Activated naive CD4-positive, alpha-beta T cell treated with anti-CD3 and anti-CD28 coated beads, Interleukin-2, amount 50 U/mL, for 16 hours (primary cell): ENCODE measurements around the gene ERAP2.

Source experiments
- DNase-seq: peaks from one replicate; pipeline ENCODE4 v3.0.0-alpha.2; 2020

ERAP2 gene

DNA sequence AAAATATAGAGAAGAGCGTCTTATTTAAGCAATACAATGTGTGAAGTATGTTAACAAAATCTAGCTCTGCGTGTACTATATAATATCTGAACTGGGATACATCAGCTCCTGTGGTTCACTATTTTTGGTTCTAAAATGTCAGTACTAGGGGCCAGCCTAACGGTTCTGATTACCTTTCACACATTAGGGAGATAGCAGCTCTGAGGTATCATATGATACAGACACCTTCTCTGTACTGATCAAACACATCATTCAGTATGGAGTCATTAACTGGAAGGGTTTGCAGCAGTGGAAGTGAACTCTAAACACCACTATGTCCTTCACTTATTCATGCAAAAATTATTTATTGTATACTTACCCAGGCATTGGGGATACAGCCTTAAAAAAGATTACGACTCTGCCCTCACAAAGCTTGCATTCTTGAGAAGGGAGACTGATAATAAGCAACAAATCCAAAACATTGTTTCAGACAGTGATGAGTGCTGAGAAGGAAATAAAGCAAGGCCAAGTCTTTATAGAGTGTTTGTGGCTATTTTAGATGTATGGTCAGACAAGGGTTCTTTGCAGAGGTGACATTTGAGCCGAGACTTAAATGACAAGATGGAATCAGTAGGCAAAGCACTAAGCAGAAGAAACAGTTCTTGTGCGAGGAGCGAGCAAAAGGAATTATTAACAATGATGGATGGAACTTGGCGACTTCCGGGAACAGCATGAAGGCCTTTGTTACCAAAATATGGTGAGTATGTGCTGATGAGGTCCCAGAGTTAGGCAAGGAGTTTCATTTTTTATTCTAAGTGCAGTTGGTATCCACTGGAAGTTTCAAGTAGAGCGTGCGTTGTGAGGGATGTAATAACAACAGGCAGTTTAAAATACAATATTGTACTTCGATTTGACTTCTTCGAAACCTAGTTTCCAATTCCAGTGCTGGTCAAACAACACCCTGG lies 57.7 kb downstream of the ERAP2 start:
- DNase-seq: no peak

DNA sequence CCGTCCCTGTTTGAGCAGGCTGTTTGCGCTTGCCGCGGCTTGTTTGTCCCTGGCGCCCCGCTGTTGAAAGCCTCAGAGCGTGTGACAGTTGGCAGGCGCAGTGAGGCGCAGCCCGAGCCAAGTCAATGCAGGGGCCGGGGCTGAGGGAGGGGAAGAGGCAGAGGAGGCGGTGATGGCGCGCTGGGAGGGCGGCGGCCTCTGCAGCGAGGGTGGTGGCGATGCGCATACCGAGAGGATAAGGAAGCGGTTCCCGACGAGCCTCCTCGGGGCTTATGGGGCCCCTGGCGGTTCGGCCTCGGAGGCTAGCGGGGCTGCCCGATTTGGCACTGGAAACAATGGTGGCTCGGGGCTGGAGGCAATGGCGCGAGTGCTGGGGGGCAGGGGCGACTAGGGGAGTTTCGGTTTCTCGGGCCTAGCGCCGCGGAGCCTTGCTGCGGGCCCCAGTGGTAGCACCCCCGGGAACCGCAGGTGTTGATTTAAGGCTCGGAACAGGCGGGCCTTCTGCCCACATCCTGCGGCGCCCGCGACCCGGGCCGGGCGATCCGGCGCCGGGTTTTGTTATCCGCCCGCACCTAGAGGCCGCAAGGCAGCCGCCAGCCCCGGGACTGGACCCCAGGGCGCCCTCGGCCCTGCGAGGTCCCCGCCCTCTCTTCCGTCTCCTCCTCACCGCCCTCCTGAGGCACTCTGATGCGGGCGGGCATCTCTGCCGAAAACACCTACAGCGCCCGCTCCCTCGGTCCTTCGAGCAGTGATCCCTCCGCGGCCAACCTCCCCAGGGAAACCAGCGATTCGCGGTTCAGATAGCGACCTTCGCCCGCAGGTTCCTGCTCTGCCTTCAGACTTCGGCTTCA lies 58.6 kb downstream of the ERAP2 start:
- peak; percentile 90 for DNase-seq

DNA sequence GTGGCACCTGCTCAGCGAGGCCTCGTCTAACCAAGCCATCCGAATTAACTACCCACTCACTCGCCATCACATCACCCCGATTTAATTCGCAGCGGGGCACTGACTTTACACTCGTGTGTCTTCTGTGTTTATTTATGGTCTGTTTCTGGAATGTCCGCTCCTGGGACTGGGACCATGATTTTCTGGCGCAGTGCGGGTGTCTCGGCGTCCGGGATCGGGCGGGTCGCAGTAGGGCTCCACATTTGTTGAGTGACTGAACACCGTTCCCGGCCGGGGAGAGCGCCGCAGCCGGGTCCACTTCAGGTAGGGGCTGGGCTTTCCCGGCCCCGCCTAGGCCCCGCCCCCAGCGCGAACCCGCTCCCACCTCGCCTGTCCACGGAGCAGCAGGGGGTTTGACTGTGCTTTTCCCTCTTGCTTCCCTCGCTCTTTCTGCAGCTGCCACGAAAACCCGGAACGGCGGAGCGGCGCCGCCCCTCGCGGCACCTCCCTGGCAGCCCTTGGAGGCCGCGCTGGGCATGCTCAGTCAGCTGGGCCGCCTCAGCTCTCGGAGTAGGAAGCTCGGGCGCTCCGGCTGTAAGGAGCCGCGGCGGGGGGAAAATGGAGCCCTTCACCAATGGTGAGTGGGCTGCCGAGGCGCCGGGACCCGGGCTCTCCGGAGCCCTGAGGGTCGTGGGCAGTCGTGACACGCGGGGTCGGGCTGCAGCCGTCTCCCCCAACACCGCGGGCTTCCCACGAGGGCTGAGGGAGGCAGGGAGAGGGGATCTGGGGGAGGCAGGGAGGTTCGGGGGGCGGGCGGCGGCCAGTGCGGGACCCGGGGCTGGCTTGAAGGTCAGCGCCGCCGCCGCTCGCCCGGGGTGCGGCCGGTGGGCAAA lies 59.5 kb downstream of the ERAP2 start, which contains the start of gene LNPEP:
Gene LNPEP, plus strand, starts transcription at position 522 of the 872 bp plus-strand sequence. Its CDS starts 76 bp downstream, at position 598.
- peak; percentile 94 for DNase-seq

DNA sequence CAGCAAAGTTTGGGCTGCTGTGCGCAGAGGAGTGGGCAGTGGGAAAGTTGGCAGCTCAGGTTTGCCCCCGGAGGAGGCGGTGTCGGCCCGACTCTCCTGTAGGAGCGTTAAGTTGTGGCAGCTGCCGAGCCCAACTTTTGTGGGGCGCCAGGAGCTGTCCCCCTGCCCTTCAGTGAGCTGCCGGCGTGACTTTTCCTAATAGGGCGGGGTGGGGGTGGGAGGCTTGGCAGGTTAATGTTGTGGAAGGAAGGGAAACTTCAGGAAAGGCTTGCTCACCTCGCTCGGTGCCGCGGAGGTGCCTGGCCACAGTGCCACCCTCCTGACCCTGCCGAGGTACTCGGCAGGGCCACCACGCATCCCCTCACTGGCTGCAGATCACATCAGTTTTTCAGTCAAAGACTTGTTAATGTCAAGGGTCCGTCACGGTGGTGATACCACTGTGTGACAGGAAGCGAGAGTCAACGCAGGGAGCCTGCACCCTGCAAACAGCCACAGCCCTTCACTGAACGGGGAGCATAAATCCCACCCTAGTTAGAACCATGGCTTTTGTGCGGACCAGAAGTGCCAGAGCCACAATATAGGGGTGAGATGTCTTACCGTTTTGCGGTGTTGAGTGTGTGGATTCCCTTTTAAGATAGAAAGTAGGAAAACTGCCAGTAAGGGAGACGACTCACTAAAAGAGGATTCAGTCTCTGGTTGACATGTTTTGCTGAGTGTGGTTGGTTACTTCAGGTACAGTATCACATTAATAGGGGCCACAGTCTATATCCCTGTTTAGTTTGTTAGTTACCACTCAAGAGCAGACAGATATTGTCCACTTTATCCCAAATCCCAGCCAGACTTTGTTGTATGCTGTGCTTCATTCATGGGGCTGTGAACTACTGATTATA lies 60.4 kb downstream of the ERAP2 start:
- DNase-seq: peak; percentile 51

DNA sequence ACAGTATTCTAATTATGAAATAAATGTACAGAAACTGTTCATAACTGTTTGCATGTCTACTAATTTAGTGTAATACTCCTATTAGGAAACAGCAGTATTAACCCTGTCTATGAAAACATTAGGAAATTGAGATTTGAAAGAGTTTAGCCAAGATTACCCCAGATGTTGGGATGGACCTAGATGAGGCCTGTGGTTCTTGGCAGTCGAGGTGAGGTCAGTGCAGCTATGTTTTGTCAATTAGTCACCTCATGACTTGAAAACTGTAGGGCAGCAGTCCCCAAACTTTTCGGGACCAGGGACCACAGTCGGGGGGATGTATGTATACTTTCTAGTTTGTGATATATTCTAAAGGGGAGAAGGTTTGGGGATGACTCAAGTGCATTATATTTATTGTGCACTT lies 64.3 kb downstream of the ERAP2 start:
- no peak for DNase-seq

DNA sequence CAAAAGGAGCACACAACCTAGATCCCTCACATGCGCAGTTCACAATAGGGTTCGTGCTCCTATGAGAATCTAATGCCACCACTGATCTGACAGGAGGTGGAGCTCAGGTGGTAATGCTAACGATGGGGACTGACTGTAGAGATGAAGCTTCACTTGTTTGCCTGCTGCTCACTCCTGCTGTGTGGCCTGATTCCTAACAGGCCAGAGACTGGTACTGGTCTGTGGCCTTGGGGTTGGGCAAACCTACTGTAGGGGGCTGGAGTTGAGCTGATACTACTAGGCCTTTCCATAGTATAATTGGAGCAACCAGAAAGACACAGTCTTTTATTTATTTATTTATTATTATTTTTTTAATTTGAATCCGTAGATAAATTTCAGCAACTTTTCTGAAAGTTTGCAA lies 64.8 kb downstream of the ERAP2 start:
- no peak for DNase-seq

DNA sequence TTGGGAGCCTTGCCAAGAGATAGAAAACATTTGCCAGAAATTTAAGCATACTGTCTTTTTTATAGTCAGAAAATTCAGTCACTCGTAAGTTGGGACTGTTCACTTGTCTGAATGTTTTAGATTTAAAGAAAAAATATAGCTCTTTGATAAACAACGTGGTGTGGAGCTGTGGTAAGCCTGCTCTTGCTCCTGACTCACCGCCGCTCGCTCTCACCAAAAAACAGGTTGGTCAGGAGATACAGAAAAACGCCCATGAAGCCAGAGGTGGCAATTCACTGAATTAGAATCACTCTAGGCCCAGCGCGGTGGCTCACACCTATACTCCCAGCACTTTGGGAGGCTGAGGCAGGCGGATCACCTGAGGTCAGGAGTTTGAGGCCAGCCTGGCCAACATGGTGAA lies 65.8 kb downstream of the ERAP2 start:
- DNase-seq: no peak

DNA sequence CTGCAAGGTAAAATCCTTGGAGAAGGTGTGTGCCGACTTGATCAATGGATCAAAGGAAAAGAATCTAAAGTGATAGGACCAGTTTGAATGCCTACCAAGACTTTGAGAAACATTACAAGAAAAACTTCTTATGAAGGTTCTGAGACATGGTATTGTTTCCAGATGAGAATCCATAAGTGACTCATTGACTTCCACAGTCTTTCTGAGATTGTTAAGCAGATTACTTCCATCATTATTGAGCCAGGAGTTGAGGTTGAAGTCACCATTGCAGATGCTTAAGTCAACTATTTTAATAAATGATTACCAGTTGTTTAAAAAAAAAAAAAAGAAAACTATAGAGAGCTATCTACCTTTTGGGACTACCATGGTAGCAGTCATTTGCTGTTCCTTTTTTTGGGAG lies 66.6 kb downstream of the ERAP2 start:
- no peak for DNase-seq

DNA sequence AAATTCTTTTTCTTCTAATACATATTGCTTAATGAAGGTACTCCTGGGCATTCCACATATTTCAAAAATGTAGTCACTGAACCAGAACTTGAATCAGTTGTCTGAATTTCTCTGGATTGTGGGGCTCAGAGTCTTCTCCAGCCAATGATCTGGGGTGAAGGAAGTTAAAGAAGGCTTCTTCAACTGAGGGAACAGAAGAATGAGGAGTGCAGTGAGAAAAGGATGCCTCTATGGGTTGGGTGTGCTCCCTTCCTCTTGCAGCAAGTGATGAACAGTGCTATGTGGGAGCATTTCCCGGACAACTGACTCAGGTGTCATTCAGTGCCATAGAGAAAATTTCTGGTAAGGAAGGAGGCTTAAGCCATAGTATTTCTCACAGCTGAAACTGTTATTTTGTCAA lies 67.5 kb downstream of the ERAP2 start:
- DNase-seq: no peak

DNA sequence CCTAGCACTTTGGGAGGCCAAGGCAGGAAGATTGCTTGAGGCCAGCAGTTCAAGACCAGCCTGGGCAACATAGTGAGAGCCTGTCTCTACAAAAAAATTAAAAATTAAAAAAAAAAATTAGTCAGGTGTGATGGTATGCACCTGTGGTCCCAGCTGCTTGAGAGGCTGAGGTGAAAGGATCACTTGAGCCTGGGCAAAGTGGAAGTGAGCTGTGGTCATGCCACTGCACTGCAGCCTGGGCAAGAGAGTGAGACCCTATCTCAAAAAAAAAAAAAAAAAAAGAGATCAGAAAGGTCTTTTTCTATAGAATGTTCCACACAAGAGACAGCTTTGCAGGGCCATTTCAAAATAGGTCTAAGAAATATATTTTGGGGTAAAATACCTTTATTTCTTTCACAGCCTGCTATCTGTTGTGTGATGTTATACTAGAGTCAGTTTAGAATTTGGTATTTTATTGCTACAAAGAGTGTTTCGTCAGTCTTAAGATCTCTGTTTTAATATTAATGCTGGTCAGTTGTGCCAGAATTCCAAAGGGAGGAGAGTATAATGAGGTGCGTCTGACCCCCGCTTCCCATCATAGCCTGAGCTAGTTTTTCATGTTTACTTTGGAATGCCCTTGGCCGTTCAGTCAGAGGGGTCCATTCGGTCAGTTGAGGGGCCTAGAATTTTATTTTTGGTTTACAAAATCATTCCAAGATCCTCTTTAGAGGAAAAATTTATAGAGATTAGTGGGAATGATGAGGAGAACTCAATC lies 69.0 kb downstream of the ERAP2 start:
- DNase-seq: no peak

DNA sequence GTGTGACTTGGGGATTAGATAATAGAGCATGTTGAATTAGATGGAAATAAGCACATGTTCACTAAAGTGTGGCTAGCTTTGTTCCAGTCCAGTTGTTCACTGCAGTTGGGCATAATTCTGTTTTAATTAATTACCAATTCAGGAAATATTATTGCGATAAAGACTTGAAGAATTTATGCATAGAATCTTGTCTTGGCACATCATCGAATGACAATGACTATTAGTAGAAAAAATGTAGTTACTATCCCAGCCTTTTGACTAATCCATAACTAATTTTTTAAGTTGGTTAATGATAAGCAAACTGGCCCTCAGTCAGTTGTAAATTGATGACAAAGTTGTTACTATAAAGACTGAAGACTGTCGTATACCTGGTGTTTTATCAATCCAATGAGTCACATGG lies 70.1 kb downstream of the ERAP2 start:
- DNase-seq: no peak

DNA sequence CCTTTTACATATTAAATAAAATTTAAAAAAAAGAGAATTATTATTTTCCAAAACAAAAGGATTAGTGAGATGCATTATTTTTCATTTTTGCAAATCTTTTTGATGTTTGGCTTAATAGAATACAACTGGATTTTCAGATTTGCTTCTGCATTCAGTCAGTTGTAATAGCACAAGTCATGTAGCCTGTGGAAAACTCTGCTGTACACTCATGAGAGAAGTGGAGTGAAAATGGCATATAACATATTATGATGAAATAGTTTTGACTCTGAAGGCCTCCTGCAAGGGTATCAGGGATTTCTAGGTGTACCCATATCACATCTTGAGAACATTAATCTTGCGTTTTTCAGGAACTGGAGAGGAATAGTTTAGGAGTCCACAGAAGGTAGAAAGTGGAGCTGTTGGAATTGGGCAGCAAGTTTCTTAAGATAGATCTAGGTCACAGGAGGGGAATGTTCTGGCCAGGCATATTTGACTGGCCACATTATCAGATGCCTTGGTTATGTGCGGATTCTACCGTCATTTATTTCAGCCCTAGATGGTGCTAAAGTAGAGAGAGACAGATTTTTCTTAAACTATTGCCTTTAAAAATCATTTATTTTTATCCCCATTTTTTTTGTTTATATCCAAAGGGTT lies 75.9 kb downstream of the ERAP2 start:
- no peak for DNase-seq

DNA sequence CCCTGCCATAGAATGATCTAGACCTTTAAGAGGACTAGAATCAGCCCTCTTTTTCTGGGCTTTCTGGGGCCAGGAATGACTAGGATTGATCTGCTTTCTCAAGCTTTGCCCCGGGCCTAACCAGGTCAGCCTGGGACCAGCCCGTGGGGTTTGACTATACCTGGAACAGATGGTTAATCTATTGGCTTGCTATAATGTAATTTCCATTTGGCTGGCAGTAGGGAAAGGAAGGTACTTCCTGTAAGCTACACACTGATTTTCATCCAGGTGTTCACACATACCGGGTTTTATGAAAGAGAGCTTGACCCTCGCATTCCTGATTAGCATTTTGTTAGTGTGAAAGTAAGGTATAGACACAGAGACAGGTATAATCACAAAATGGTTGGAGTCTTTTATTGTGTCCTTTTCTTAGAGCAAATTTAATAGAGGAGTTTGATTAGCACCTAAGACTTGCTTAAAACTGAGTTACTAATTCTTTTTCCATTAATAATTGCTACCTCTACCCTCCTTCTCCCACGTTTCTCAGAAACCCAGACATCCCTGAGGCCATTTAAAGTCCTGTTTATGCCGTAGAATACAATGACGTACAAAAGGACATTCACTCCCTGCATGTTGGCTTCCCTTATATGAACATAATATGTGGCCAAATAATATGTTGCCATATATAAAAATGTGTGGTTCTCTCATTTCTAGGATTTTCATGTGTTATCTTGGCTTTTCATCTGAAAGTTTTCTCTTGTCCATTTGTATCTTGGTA lies 76.9 kb downstream of the ERAP2 start:
- no peak for DNase-seq

DNA sequence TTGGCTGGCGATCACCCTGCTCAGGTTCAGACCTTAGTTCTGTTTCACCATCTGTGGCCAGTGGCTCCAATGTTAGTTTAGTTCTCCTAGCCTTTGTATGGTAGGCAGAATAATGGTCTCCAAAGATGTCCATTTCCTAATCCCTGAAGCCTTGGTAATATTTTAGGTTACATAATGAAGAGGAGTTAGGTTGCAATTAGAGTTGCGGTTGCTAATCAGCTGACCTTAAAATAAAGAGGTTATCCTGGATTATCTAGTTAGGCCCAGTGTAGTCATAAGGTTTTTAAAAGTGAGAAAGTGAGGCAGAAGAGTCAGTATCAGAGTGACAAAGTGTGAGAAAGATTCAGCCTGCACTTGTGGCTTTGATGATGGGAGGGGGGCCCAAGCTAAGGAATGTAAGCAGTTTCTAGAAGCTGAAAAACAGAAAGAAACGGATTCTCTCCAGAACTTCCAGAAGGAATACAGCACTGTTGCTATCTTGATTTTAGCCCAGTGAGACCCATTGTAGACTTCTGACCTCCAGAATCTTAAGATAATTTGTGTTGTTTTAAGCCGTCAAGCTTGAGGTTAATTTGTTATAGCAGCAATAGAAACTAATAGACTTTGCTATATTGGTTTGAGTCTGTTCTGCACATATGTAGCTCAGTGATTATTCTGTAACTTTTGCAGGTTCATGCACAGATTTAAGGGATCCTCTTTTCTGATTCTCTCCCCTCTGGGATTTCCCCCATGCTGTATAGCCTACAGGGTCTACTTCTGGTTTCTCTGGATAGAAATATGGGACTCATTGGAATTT lies 81.2 kb downstream of the ERAP2 start:
- peak; percentile 42 for DNase-seq

DNA sequence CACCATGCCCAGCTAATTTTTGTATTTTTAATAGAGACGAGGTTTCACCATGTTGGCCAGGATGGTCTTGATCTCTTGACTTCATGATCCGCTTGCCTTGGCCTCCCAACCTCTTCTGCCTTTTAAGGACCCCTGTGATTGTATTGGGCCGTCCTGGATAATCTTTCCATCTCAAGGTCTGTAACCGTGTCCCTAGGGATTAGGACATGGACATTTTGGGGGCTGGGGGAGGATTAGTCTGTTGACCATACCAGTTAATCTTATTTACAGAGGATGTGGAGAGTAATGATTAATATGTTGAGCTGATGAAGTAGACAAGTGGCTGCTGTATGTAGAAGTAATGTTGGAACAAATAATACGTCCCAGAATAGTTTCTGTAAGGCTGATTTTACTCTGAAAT lies 82.7 kb downstream of the ERAP2 start:
- DNase-seq: no peak

DNA sequence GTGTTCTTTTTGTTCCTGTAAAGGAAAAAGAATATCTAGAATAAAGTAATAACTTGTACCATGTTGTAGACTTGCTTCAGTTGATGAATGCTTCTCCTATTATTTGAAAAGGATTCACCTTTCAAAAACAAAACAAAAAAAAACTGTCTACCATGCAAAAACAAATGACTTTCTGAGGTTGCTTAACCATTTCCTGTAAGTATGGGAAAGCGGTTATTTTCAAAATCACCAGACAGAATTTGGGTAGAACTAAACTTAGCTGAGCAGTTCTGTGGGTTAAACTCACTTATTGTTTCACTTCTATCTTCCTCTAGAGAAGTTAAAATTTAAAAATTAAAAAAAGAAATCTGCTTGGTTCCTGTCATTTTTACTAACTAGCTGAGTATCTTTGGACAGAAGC lies 84.8 kb downstream of the ERAP2 start:
- no peak for DNase-seq

DNA sequence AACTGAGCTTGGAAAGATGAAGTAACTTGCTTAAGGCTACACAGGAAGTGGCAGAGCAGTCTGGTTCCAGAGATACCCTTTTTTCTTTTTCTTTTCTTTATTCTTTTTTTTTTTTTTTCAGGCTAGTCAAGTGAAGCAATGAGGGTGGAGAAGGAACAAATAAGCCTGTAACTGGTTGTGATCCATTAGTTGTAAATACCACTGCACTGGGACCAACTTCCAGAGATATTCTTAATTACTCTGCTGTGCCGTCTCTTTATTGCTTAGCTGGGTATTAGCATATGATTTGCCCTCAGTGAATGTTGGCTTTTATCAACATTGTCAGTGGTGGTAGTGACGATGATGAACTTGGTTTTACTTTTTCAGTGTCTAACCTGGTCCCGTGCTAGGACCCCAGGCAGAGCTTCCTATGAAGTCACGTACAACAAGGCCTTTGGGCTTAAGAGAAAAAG lies 86.3 kb downstream of the ERAP2 start:
- DNase-seq: no peak

DNA sequence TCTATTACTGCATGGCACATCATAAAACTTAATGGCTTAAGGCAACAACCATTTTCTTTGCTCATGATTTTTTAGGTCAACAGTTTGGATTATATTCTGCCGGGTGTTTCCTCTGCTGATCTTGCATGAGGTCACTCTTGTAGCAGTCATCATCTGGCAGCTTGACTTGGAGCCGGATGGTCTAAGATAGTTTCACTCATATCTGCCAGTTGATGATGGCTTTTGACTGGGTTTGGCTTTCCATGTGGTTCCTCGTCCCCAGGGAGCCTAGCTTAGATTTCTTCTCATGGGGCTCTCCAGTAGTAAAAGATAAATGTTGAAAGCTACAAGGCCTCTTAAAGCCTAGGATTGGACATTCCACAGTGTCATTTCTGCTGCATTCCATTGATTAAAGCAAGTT lies 87.0 kb downstream of the ERAP2 start:
- no peak for DNase-seq

DNA sequence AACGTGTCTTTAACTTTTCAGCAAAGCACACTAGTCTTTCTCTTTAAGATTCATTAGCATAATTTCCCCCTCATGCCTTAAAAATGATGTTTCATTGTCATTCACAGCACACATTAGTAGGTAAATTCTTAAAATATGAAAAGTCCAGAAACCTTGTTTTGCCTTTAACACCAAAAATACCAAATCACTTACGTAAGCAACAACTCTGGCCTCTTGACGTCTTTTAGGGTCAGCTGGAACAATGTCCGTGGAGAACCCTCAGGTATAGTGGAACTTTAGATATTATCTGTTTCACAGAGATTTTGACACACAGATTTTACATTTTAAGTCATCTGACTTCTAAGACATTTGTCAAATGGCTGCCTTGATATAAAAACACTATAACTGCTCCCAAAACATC lies 90.5 kb downstream of the ERAP2 start:
- DNase-seq: no peak
